NCI-H2081 treated with DMSO at 0.1 percent for 48 hours (cell line): ENCODE results near the gene CUL2.
"Not testable (repeated sequence)": the region's sequence is repeated elsewhere in the genome, so short reads cannot be mapped to it uniquely, and the experiment has no call there.

Experiments
- DNase-seq: peaks from one replicate; lab custom pipeline; 2025; lab: John Stamatoyannopoulos, UW

CUL2 gene

GRCh38 chr10:34978080-34978479 is 112.1 kb downstream of the CUL2 start:
- DNase-seq: no peak

GRCh38 chr10:34976380-34976910 is 113.7 kb downstream of the CUL2 start:
- not testable (repeated sequence) for DNase-seq

- not testable (repeated sequence) for DNase-seq
Observed at GRCh38 chr10:34974364-34975065, 115.6 kb downstream of the CUL2 start.

GRCh38 chr10:34973757-34974156 is 116.4 kb downstream of the CUL2 start:
- not testable (repeated sequence) for DNase-seq

- DNase-seq: not testable (repeated sequence)
Observed at GRCh38 chr10:34973121-34973520, 117.0 kb downstream of the CUL2 start.

GRCh38 chr10:34972591-34972990 is 117.5 kb downstream of the CUL2 start:
- not testable (repeated sequence) for DNase-seq

- DNase-seq: not testable (repeated sequence)
Observed at GRCh38 chr10:34971606-34972334, 118.4 kb downstream of the CUL2 start.

- no peak for DNase-seq
Observed at GRCh38 chr10:34969171-34969570, 121.0 kb downstream of the CUL2 start.

- no peak for DNase-seq
Observed at GRCh38 chr10:34967335-34967880, 122.7 kb downstream of the CUL2 start.

- no peak for DNase-seq
Observed at GRCh38 chr10:34966451-34966850, 123.7 kb downstream of the CUL2 start.

GRCh38 chr10:34966040-34966439 is 124.1 kb downstream of the CUL2 start:
- DNase-seq: no peak

- DNase-seq: no peak
Observed at GRCh38 chr10:34964166-34964800, 125.9 kb downstream of the CUL2 start.

GRCh38 chr10:34962866-34963265 is 127.3 kb downstream of the CUL2 start:
- DNase-seq: no peak

GRCh38 chr10:34960983-34961382 is 129.2 kb downstream of the CUL2 start:
- DNase-seq: no peak

GRCh38 chr10:34959786-34960185 is 130.4 kb downstream of the CUL2 start:
- no peak for DNase-seq

- DNase-seq: no peak
Observed at GRCh38 chr10:34959321-34959720, 130.8 kb downstream of the CUL2 start.
